Uterus (tissue), 2 donors: ENCODE measurements around the gene ITPRIPL2.

Source experiments
- CTCF ChIP-seq, 4 experiments: fragments of 200-600 bp in 2 of 4; fragments of 450-650 bp in 2 of 4; sonication (generic) in 2 of 4; IDR thresholded peaks; one replicate each; pipeline ENCODE4 v1.5.1; 2016 to 2019; ENCODE audit warnings: antibody characterized with exemption in 4 of 4, mild to moderate bottlenecking in 2 of 4, moderate library complexity in 1 of 4
- POLR2A ChIP-seq, 2 donors: fragments of 450-650 bp; IDR thresholded peaks; one replicate each; pipeline ENCODE4 v1.6.1; 2016; ENCODE audit warnings: antibody characterized with exemption in 2 of 2, mild to moderate bottlenecking in 1 of 2, moderate library complexity in 1 of 2

DNA sequence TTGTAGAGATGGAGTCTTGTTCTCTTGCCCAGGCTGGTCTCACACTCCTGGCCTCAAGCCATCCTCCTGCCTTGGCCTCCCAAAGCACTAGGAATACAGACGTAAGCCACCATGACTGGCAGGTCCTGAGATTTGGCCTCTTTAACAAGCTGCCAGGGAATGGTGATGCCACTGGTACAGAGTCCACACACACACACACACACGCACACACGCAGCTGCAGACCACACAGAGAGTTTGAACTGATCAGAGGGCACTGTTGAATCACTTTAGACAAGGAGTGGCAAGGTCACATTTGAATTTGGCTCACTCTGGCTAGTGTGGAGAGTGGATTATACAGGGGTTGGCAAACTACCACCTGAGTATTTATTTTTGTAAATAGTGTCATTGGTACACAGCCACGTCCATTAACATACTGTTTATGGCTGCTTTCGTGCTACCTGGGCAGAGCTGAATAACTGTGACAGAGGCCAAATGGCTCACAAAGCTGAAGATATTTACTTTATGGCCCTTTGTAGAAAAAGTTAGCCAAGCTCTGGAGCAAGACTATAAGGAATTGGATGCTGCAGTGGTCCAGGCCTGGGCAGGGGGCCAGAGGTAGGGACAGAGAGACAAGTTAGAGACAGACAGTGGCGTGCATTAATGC is 9.9 kb downstream of the ITPRIPL2 start:
- no peak for TF ChIP-seq POLR2A (IDR thresholded peaks at IDR 0.05)
- TF ChIP-seq CTCF (IDR thresholded peaks at IDR 0.05) = no peak
